ENCODE results near the gene CYP4F22.

DNA sequence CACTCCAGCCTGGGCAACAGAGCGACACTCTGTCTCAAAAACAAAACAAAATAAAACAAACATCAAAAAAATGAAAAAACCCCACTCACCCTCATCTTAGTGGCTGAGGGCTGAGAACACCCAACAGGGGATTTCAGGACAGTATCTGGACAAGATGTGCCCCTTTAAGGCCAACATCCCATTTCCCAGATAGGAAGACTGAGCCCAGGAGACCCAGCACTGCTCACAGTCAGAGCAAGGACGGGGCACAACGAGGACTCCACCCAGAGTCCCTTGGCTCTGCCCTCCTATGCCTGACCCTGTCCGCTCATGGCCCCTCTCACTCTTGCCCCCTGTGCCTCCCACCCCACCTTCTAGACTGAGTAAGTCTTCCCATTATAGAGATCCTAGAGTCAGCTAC lies 53.8 kb downstream of the CYP4F22 start:
- TF ChIP-seq EZH2 (optimal IDR thresholded peaks at IDR 0.05; ENCODE audit: low read depth, low read length) (no peak), CTCF (IDR thresholded peaks at IDR 0.05; ENCODE audit: low read length) (no peak)
